Stomach (tissue), 9 donors: Measurements from ENCODE around the gene LARGE1. TPM values are rescaled to one million over a fixed set of nuclear protein-coding genes. Genes with fewer than 3 reads are reported as not detected.

ENCODE experiments used
- DNase-seq, 2 donors: peaks; one replicate each; pipeline versions ENCODE4 v3.0.0 to v3.0.0-alpha.2; 2013 to 2019
- H3K27ac ChIP-seq, 5 donors: fragments of 200-600 bp in 4 of 5; sonication (generic) in 4 of 5; one replicate each; pipeline ENCODE4 v1.5.1; 2013 to 2019; ENCODE audit warnings: mild to moderate bottlenecking in 1 of 5, moderate library complexity in 1 of 5
- H3K27me3 ChIP-seq, 3 donors: fragments of 200-600 bp; sonication (generic); one replicate each; pipeline ENCODE4 v1.5.1; 2017 to 2019; ENCODE audit warnings: mixed run types in 1 of 3
- H3K36me3 ChIP-seq, 4 donors: fragments of 200-600 bp; sonication (generic); 1 replicate in 3 of 4; 2 replicates in 1 of 4; pipeline ENCODE4 v1.5.1; 2016 to 2019
- H3K4me1 ChIP-seq, 4 donors: fragments of 200-600 bp; sonication (generic); one replicate each; pipeline ENCODE4 v1.5.1; 2016 to 2019
- H3K4me3 ChIP-seq, 4 donors: fragments of 200-600 bp; sonication (generic) in 3 of 4; one replicate each; pipeline ENCODE4 v1.5.1; 2016 to 2019; ENCODE audit warnings: mild to moderate bottlenecking in 1 of 4
- H3K9me3 ChIP-seq, 4 donors: fragments of 200-600 bp; sonication (generic); one replicate each; pipeline ENCODE4 v1.5.1; 2016 to 2019
- EP300 ChIP-seq: sonication (generic); formaldehyde crosslinking; IDR thresholded peaks from one replicate; pipeline ENCODE4 v1.6.1; 2017; ENCODE audit warnings: antibody characterized with exemption
- POLR2A ChIP-seq, 4 donors: fragments of 450-650 bp; IDR thresholded peaks; one replicate each; pipeline ENCODE4 v1.6.1; 2016; ENCODE audit warnings: antibody characterized with exemption in 4 of 4, control low read depth in 2 of 4, mild to moderate bottlenecking in 1 of 4, moderate library complexity in 1 of 4
- POLR2AphosphoS5 ChIP-seq, 3 donors: sonication (generic); formaldehyde crosslinking; IDR thresholded peaks; one replicate each; pipeline ENCODE4 v1.6.1; 2016; ENCODE audit warnings: antibody characterized with exemption in 3 of 3
- WGBS, 5 donors: extraction: QIAGEN DNeasy Blood & Tissue Kit in 3 of 5; methylation state at CpG; one replicate each; pipeline versions ENCODE4 v1.1.5 to v1.1.7; 2013 to 2018; 5-methylcytosine and 5-hydroxymethylcytosine counted together
- intact Hi-C: fragments of 100-400 bp; cut with DNase I; formaldehyde crosslinking; loops from one replicate; pipeline ENCODE4 v1.15.1; 2023; ENCODE audit warnings: low total_unique reads
- polyA plus RNA-seq, 3 donors: library from polyadenylated mRNA; stranded (reverse); fragments of 200-250 nt; gene quantifications; one replicate each; pipeline ENCODE4 v1.2.3, GENCODE V29; 2013
- total RNA-seq, 5 donors: library from RNA; depleted of rRNA; stranded (reverse); fragments of >200 nt; gene quantifications; one replicate each; pipeline versions ENCODE4 v1.1.0 to v1.2.3, GENCODE V29; 2014 to 2016
- TF ChIP-seq, protein P1 (sequence below), 7 experiments: fragments of 450-650 bp in 4 of 7; fragments of 200-600 bp in 3 of 7; sonication (generic) in 3 of 7; IDR thresholded peaks; one replicate each; pipeline ENCODE4 v1.5.1; 2016 to 2019; ENCODE audit warnings: antibody characterized with exemption in 7 of 7, control low read depth in 2 of 7, mild to moderate bottlenecking in 1 of 7
- donor health status: healthy with polysubstance abuse.
- donor health status: Bipolar disorder and iron deficiency.
- donor health status: healthy.

LARGE1 gene
- total and polyA plus RNA-seq, 8 donors: 3.5 to 110 (median 51.6) TPM

DNA sequence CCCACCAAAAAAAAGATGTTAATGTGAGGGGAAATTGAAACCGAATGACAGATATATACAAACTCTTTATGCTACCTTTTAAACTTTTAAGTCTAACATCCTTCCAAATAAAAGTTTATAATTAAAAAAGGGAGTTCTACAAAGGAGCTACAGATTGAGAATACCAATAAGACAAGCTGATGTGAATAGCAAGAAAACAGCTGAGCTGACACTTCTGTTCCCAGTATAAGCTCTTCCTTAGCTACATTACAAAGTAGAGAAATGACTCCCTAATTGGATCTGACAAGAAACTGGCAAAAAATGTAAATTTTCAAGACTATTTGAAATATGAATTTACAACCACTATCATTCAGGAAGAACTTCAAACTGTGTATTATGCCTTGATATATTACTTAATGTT lies 567.5 kb downstream of the LARGE1 start:
- H3K9me3 ChIP-seq: no peaks in the 10 kb centered on the region
- no peak for DNase-seq
- no peaks in the 10 kb centered on the region for H3K27me3 ChIP-seq
- intact Hi-C loops: no loop called here
- peaks cover 0 to 6% (median 0%) of the 10 kb centered on the region in 4 donors for H3K4me1 ChIP-seq
- 90 to 100% (median 95%) methylated on average over 1 of the region's 1 CpG for WGBS, 5 donors
- no peak overlapping the region for H3K4me3 ChIP-seq
- peaks cover 0 to 15% (median 10%) of the 10 kb centered on the region in 4 donors for H3K36me3 ChIP-seq
- no peak for TF ChIP-seq POLR2AphosphoS5 (IDR thresholded peaks at IDR 0.05)
- no peak for TF ChIP-seq POLR2A (IDR thresholded peaks at IDR 0.05)
- H3K27ac ChIP-seq: no peak overlapping the region

DNA sequence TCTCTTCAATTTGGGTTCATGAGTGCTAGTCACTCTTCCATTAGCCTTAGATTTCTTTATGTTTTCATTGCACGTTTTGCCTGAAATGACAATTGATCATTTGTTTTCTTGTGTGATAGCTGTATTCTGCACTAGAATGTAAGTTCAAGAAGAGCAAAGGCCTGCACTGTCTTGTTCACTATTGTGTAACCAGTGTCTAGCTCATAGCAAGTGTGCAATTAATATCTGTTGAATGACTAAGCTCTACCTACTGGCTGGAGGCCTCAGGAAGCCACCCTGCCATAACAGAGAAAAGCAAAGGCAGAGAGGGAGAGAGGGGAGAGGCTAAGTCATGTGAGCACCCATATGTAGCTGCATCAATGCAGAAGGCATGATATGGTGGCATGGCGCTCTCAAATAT lies 569.3 kb downstream of the LARGE1 start:
- no peak for DNase-seq
- Histone ChIP-seq H3K4me3 (no peak overlapping the region), H3K9me3 (no peaks in the 10 kb centered on the region), H3K4me1 (peaks cover 0 to 6% (median 0%) of the 10 kb centered on the region in 4 donors), H3K36me3 (peaks cover 0 to 8% (median 4%) of the 10 kb centered on the region in 4 donors), H3K27ac (no peak overlapping the region), H3K27me3 (no peaks in the 10 kb centered on the region)
- intact Hi-C loops: no loop called here
- TF ChIP-seq EP300 (no peak), POLR2AphosphoS5 (IDR thresholded peaks at IDR 0.05) (no peak), POLR2A (IDR thresholded peaks at IDR 0.05) (no peak)
- TF ChIP-seq, protein P1, sequence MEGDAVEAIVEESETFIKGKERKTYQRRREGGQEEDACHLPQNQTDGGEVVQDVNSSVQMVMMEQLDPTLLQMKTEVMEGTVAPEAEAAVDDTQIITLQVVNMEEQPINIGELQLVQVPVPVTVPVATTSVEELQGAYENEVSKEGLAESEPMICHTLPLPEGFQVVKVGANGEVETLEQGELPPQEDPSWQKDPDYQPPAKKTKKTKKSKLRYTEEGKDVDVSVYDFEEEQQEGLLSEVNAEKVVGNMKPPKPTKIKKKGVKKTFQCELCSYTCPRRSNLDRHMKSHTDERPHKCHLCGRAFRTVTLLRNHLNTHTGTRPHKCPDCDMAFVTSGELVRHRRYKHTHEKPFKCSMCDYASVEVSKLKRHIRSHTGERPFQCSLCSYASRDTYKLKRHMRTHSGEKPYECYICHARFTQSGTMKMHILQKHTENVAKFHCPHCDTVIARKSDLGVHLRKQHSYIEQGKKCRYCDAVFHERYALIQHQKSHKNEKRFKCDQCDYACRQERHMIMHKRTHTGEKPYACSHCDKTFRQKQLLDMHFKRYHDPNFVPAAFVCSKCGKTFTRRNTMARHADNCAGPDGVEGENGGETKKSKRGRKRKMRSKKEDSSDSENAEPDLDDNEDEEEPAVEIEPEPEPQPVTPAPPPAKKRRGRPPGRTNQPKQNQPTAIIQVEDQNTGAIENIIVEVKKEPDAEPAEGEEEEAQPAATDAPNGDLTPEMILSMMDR (IDR thresholded peaks at IDR 0.05): no peak
- WGBS, 5 donors: 89 to 96% (median 91%) methylated on average over 2 of the region's 2 CpGs

DNA sequence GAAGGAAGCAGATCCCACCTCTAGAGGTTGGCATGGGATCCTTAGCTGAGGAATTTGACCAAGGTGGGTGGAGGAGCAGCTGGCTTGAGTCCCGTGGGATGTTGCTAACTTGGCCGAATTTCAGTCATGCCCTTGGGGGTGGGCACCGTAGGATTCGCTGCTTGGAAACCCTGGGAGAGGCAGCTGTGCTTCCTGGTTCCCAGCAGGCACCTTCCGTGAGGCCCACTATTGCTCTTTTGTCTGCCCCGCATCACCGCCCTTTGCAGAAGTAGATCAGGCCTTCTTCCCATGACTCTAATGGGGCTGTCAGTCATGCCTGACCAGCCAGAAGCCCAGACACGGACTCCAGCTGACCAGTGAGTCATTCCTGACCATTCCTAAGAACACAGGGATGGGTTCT lies 569.8 kb downstream of the LARGE1 start:
- no peak for TF ChIP-seq EP300
- TF ChIP-seq POLR2AphosphoS5 (IDR thresholded peaks at IDR 0.05): no peak
- TF ChIP-seq, protein P1 (IDR thresholded peaks at IDR 0.05): no peak
- TF ChIP-seq POLR2A (IDR thresholded peaks at IDR 0.05): no peak
- Histone ChIP-seq H3K9me3 (no peaks in the 10 kb centered on the region), H3K36me3 (peaks cover 0 to 8% (median 4%) of the 10 kb centered on the region in 4 donors), H3K4me1 (peaks cover 0 to 6% (median 0%) of the 10 kb centered on the region in 4 donors), H3K27me3 (no peaks in the 10 kb centered on the region), H3K27ac (no peak overlapping the region), H3K4me3 (no peak overlapping the region)
- intact Hi-C loops: no loop called here
- no peak for DNase-seq
- WGBS, 5 donors: 90 to 100% (median 94%) methylated on average over 2 to 8 of the region's 8 CpGs

DNA sequence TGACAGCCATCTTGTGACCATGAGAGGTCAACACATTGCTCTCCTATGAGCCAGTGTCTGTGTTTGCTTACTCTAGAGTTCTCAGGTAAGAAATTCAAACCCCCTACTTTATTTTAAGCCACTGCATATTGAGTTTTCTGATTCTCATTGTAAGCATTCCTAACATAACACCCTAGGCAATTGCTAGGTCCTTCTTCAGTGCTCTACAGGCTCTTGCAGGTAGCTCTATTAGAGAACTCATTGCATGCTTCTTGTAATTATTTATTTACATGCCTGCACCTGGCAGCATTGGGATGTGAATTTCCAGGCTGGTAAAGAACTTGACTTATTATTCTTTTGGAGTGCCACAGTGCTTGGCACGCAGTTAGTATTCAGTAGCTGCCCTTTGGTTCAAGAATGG lies 573.3 kb downstream of the LARGE1 start:
- H3K4me1 ChIP-seq: no peaks in the 10 kb centered on the region
- H3K36me3 ChIP-seq: peaks cover 0 to 10% (median 6%) of the 10 kb centered on the region in 4 donors
- no peaks in the 10 kb centered on the region for H3K27me3 ChIP-seq
- DNase-seq: no peak
- WGBS, 5 donors: 83 to 96% (median 90%) methylated on average over 1 of the region's 1 CpG
- H3K27ac ChIP-seq: no peak overlapping the region
- H3K4me3 ChIP-seq: no peak overlapping the region
- TF ChIP-seq, protein P1 (IDR thresholded peaks at IDR 0.05): no peak
- no peak for TF ChIP-seq EP300
- TF ChIP-seq POLR2A (IDR thresholded peaks at IDR 0.05): no peak
- TF ChIP-seq POLR2AphosphoS5 (IDR thresholded peaks at IDR 0.05): no peak
- no peaks in the 10 kb centered on the region for H3K9me3 ChIP-seq
- intact Hi-C loops: no loop called here

DNA sequence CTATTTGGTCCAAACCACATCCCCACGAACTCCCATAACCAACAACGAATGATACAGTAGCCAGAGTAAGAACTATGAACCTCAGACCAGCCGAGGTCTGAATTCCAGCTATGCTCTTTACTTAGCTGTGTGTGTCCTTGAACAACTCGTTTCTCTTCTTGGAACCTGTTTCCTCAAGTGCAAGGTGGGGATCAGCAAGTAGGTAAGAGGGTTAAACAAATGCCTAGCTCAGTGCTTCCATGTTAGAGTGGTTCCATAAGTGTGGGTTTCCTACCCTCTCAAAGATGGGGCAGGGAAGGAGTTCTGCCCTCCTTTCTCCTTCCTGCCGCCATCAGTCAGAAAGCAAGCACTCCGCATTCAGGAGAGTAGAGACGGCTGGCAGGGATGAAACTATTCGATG lies 578.7 kb downstream of the LARGE1 start:
- Histone ChIP-seq H3K4me3 (no peak overlapping the region), H3K27me3 (no peaks in the 10 kb centered on the region), H3K36me3 (peaks cover 0 to 20% (median 10%) of the 10 kb centered on the region in 4 donors), H3K27ac (no peak overlapping the region), H3K4me1 (peaks cover 0 to 10% (median 0%) of the 10 kb centered on the region in 4 donors), H3K9me3 (no peaks in the 10 kb centered on the region)
- DNase-seq: no peak
- TF ChIP-seq EP300 (no peak), POLR2A (IDR thresholded peaks at IDR 0.05) (no peak), POLR2AphosphoS5 (IDR thresholded peaks at IDR 0.05) (no peak)
- TF ChIP-seq, protein P1 (IDR thresholded peaks at IDR 0.05): no peak
- 85 to 93% (median 90%) methylated on average over 8 of the region's 8 CpGs for WGBS, 5 donors
- intact Hi-C loops: no loop called here
